Sciatic nerve (tissue), 2 donors: Measurements from ENCODE around the gene RPIA. TPM values are rescaled to one million over a fixed set of nuclear protein-coding genes. Genes with fewer than 3 reads are reported as not detected.

ENCODE experiments used
- ATAC-seq: fragments of 200-7000 bp; cut with Tn5 transposase; one replicate; pipeline ENCODE4 v1.9.1; 2020; ENCODE audit warnings: mild to moderate bottlenecking, moderate library complexity
- DNase-seq: peaks from one replicate; pipeline ENCODE4 v3.0.0-alpha.2; 2020; ENCODE audit warnings: low spot score
- intact Hi-C: fragments of 100-400 bp; cut with DNase I; formaldehyde crosslinking; loops from one replicate; pipeline ENCODE4 v1.14.2; 2022
- total RNA-seq: library from RNA; stranded (reverse); fragmentation: NEBNext Ultra II Directional; extraction: Animal tissue kit (Norgen Biotek cat#: 25700); gene quantifications from one replicate; pipeline ENCODE4 v1.2.1, GENCODE V29; 2021
- donor health status: DM: no; HTN: no; CAD: no.
- donor health status: DM: no; HTN: no; CAD: no.

RPIA gene
- total RNA-seq, 1 donor from 2014 or later, result 12.3 TPM

GRCh38 chr2:88683160-88684021 lies 8.1 kb upstream of the RPIA start:
- DNase-seq, result no peak
- no peak for ATAC-seq
- intact Hi-C loops, result no loop called here

- intact Hi-C loops, result no loop called here
- DNase-seq (no peak), ATAC-seq (no peak)
These were observed 7.0 kb upstream of the RPIA start for GRCh38 chr2:88684519-88684918.

GRCh38 chr2:88686320-88686719 lies 5.2 kb upstream of the RPIA start:
- DNase-seq (no peak), ATAC-seq (no peak)
- intact Hi-C loops, result no loop called here

- ATAC-seq (no peak), DNase-seq (no peak)
- intact Hi-C loops, result no loop called here
These were observed 4.1 kb upstream of the RPIA start for GRCh38 chr2:88687384-88687783.

- ATAC-seq, result no peak
- peak; percentile 62 for DNase-seq
- intact Hi-C loops, result no loop called here
These were observed 708 bp upstream of the RPIA start for GRCh38 chr2:88690591-88691338.

- intact Hi-C loops, result no loop called here
- DNase-seq, result peak; percentile 60
- no peak for ATAC-seq
These were observed 714 bp downstream of the RPIA start for GRCh38 chr2:88692187-88692586.

- intact Hi-C loops, result no loop called here
- ATAC-seq (no peak), DNase-seq (no peak)
These were observed 2.5 kb downstream of the RPIA start for GRCh38 chr2:88693911-88694414.

- DNase-seq, result no peak
- ATAC-seq, result no peak
- intact Hi-C loops, result no loop called here
These were observed 5.1 kb downstream of the RPIA start for GRCh38 chr2:88696611-88697010.

GRCh38 chr2:88697370-88698026 lies 6.0 kb downstream of the RPIA start:
- intact Hi-C loops, result no loop called here
- ATAC-seq (no peak), DNase-seq (no peak)

- DNase-seq (no peak), ATAC-seq (no peak)
- intact Hi-C loops, result no loop called here
These were observed 6.5 kb downstream of the RPIA start for GRCh38 chr2:88698027-88698413.

GRCh38 chr2:88698498-88699233 lies 7.2 kb downstream of the RPIA start:
- no peak for DNase-seq
- intact Hi-C loops, result no loop called here
- no peak for ATAC-seq

- DNase-seq (no peak), ATAC-seq (no peak)
- intact Hi-C loops, result no loop called here
These were observed 15.5 kb downstream of the RPIA start for GRCh38 chr2:88707003-88707402.

- peak; percentile 83 for ATAC-seq
- intact Hi-C loops, result no loop called here
- no peak for DNase-seq
These were observed 17.7 kb downstream of the RPIA start for GRCh38 chr2:88709181-88709631.

- intact Hi-C loops, result no loop called here
- no peak for ATAC-seq
These were observed 19.8 kb downstream of the RPIA start for GRCh38 chr2:88711289-88711688.

GRCh38 chr2:88711897-88712296 lies 20.4 kb downstream of the RPIA start:
- DNase-seq (no peak), ATAC-seq (no peak)
- intact Hi-C loops, result no loop called here

More at GRCh38 chr2:88711289-88711688, 19.8 kb downstream of the RPIA start:
- DNase-seq, result no peak

- ATAC-seq (no peak), DNase-seq (no peak)
- intact Hi-C loops, result no loop called here
These were observed 21.9 kb downstream of the RPIA start for GRCh38 chr2:88713408-88713807.

- DNase-seq (no peak), ATAC-seq (no peak)
- intact Hi-C loops, result no loop called here
These were observed 23.2 kb downstream of the RPIA start for GRCh38 chr2:88714667-88715066.

GRCh38 chr2:88720399-88720798 lies 28.9 kb downstream of the RPIA start:
- ATAC-seq (no peak), DNase-seq (no peak)
- intact Hi-C loops, result no loop called here

- ATAC-seq, result no peak
- intact Hi-C loops, result no loop called here
- DNase-seq, result no peak
These were observed 29.8 kb downstream of the RPIA start for GRCh38 chr2:88721268-88721667.
